SK-N-SH (cell line): ENCODE data around the gene SPATA13. TPM values are rescaled to one million over a fixed set of nuclear protein-coding genes. Genes with fewer than 3 reads are reported as not detected.

ENCODE experiments used
- CTCF ChIA-PET: fragments of 300-600, 350-600 bp; formaldehyde crosslinking; extraction: SDS; loops from one replicate; lab custom pipeline; 2021; lab: Yijun Ruan, JAX
- POLR2A ChIA-PET: fragments of 350-600 bp; sonication (Branson Sonifier 250); formaldehyde crosslinking; extraction: SDS; loops from one replicate; lab custom pipeline; 2020; ENCODE audit warnings: antibody characterized with exemption, inconsistent platforms; lab: Yijun Ruan, JAX
- DNase-seq: peaks from one replicate; pipeline ENCODE4 v3.0.0; 2012
- H2AFZ ChIP-seq: fragments of 200-600 bp; sonication (generic); 2 replicates; pipeline ENCODE4 v1.8.1; 2016; ENCODE audit warnings: antibody characterized with exemption, mild to moderate bottlenecking, low read depth
- H3F3A ChIP-seq: fragments of 200-600 bp; sonication (generic); replicated peaks from 2 replicates; pipeline ENCODE3; 2016; ENCODE audit warnings: antibody characterized with exemption, mild to moderate bottlenecking; ENCODE audit not compliant: insufficient read depth
- H3K27ac ChIP-seq, 2 experiments: fragments of 200-500 bp in 1 of 2; fragments of 200-600 bp in 1 of 2; sonication (Bioruptor generic) in 1 of 2; sonication (generic), shearing (Covaris generic) in 1 of 2; 2 replicates each; pipeline versions ENCODE4 v1.5.1 to v1.6.1; 2014 to 2016; ENCODE audit warnings: low read depth in 2 of 2, inconsistent platforms in 1 of 2, low read length in 1 of 2, mild to moderate bottlenecking in 1 of 2, mixed read lengths in 1 of 2
- H3K27me3 ChIP-seq: fragments of 200-600 bp; sonication (generic), shearing (Covaris generic); 2 replicates; pipeline ENCODE4 v1.6.1; 2016; ENCODE audit warnings: mixed run types; ENCODE audit not compliant: insufficient read depth
- H3K36me3 ChIP-seq, 2 experiments: fragments of 200-500 bp in 1 of 2; fragments of 200-600 bp in 1 of 2; sonication (Bioruptor generic) in 1 of 2; sonication (generic) in 1 of 2; replicated peaks in 1 of 2; 2 replicates each; pipeline versions ENCODE3 to v1.5.1; 2014 to 2016; ENCODE audit warnings: low read length in 1 of 2, mild to moderate bottlenecking in 1 of 2; ENCODE audit not compliant: insufficient read depth in 2 of 2, control insufficient read depth in 1 of 2
- H3K4me1 ChIP-seq, 2 experiments: fragments of 200-500 bp in 1 of 2; fragments of 200-600 bp in 1 of 2; sonication (Bioruptor generic) in 1 of 2; sonication (generic), shearing (Covaris generic) in 1 of 2; 2 replicates each; pipeline versions ENCODE4 v1.5.1 to v1.6.1; 2014 to 2016; ENCODE audit warnings: low read depth in 1 of 2, low read length in 1 of 2, mixed run types in 1 of 2; ENCODE audit not compliant: insufficient read depth in 2 of 2, control insufficient read depth in 1 of 2
- H3K4me2 ChIP-seq: fragments of 200-600 bp; sonication (generic), shearing (Covaris generic); 2 replicates; pipeline ENCODE4 v1.6.1; 2017; ENCODE audit warnings: mixed run types
- H3K4me3 ChIP-seq, 2 experiments: fragments of 200-500 bp in 1 of 2; fragments of 200-600 bp in 1 of 2; sonication (Bioruptor generic) in 1 of 2; sonication (generic), shearing (Covaris generic) in 1 of 2; 2 replicates each; pipeline versions ENCODE4 v1.5.1 to v1.8.1; 2014 to 2016; ENCODE audit warnings: low read depth in 2 of 2, inconsistent platforms in 1 of 2, low read length in 1 of 2, mild to moderate bottlenecking in 1 of 2, mixed read lengths in 1 of 2, moderate library complexity in 1 of 2
- H3K79me2 ChIP-seq: fragments of 200-600 bp; sonication (generic); 2 replicates; pipeline ENCODE4 v1.8.1; 2017; ENCODE audit warnings: mild to moderate bottlenecking; ENCODE audit not compliant: insufficient read depth
- H3K9ac ChIP-seq: fragments of 200-600 bp; sonication (generic); 2 replicates; pipeline ENCODE4 v1.6.1; 2017; ENCODE audit warnings: mixed run types
- H3K9me2 ChIP-seq: fragments of 200-600 bp; sonication (generic); 2 replicates; pipeline ENCODE4 v1.6.1; 2017; ENCODE audit warnings: mixed run types
- H3K9me3 ChIP-seq: fragments of 200-600 bp; sonication (generic); 2 replicates; pipeline ENCODE4 v1.6.1; 2017; ENCODE audit warnings: mixed run types, mild to moderate bottlenecking, moderate library complexity
- H4K20me1 ChIP-seq: fragments of 200-600 bp; sonication (generic); 2 replicates; pipeline ENCODE4 v1.6.1; 2017; ENCODE audit warnings: mild to moderate bottlenecking, mixed run types; ENCODE audit not compliant: insufficient read depth
- CTCF ChIP-seq: fragments of 200-600 bp; sonication (generic); IDR thresholded peaks from 2 replicates; pipeline ENCODE4 v1.6.1; 2017; ENCODE audit warnings: antibody characterized with exemption, mild to moderate bottlenecking, moderate library complexity
- ELF1 ChIP-seq: IDR thresholded peaks from 2 replicates; pipeline ENCODE4 v1.4.0; 2012
- EP300 ChIP-seq, 2 experiments: IDR thresholded peaks; 2 replicates each; pipeline versions ENCODE4 v1.4.0 to v1.6.1; 2012; ENCODE audit warnings: borderline replicate concordance in 1 of 2, low read depth in 1 of 2, low read length in 1 of 2
- FOSL2 ChIP-seq: IDR thresholded peaks from 2 replicates; pipeline ENCODE4 v1.4.0; 2012; ENCODE audit warnings: low read depth, mild to moderate bottlenecking, moderate library complexity, borderline replicate concordance
- IRF3 ChIP-seq: fragments of 150-350 bp; IDR thresholded peaks from 2 replicates; pipeline ENCODE4 v1.6.1; 2016; ENCODE audit warnings: mild to moderate bottlenecking, low read depth, low read length
- JUND ChIP-seq: IDR thresholded peaks from 2 replicates; pipeline ENCODE4 v1.4.0; 2012
- MAX ChIP-seq: IDR thresholded peaks from 2 replicates; pipeline ENCODE4 v1.4.0; 2012; ENCODE audit warnings: low read depth
- MXI1 ChIP-seq: IDR thresholded peaks from 2 replicates; pipeline ENCODE4 v1.6.1; 2012; ENCODE audit warnings: mild to moderate bottlenecking, low read depth, low read length, improper control_type of control experiment
- RAD21 ChIP-seq: IDR thresholded peaks from 2 replicates; pipeline ENCODE4 v1.6.1; 2012; ENCODE audit warnings: mild to moderate bottlenecking, low read length
- SIN3A ChIP-seq: IDR thresholded peaks from 2 replicates; pipeline ENCODE4 v1.6.1; 2012; ENCODE audit warnings: low read depth, mild to moderate bottlenecking, low read length, moderate library complexity, borderline replicate concordance
- SMC3 ChIP-seq: IDR thresholded peaks from 2 replicates; pipeline ENCODE4 v1.6.1; 2012; ENCODE audit warnings: low read depth, low read length, improper control_type of control experiment
- TCF12 ChIP-seq: IDR thresholded peaks from 2 replicates; pipeline ENCODE4 v1.4.0; 2012
- TEAD4 ChIP-seq: IDR thresholded peaks from 2 replicates; pipeline ENCODE4 v1.4.0; 2012; ENCODE audit warnings: mild to moderate bottlenecking, borderline replicate concordance; ENCODE audit not compliant: insufficient read depth
- USF1 ChIP-seq: IDR thresholded peaks from 2 replicates; pipeline ENCODE4 v1.4.0; 2012; ENCODE audit warnings: low read depth, borderline replicate concordance
- USF2 ChIP-seq: fragments of 150-350 bp; IDR thresholded peaks from 2 replicates; pipeline ENCODE4 v1.6.1; 2017; ENCODE audit warnings: antibody characterized with exemption, low read length, low read depth, borderline replicate concordance
- ZBTB33 ChIP-seq: IDR thresholded peaks from 2 replicates; pipeline ENCODE4 v1.4.0; 2012; ENCODE audit warnings: low read depth, borderline replicate concordance
- WGBS: methylation state at CpG from one replicate; pipeline ENCODE4 v1.1.6; 2017; ENCODE audit warnings: low lambda C conversion rate; 5-methylcytosine and 5-hydroxymethylcytosine counted together
- polyA plus RNA-seq, 3 experiments: library from polyadenylated mRNA; depleted of rRNA; stranded (reverse); fragments of >200 nt; gene quantifications; 2 replicates each; pipeline ENCODE4 v1.2.3, GENCODE V29; 2012

Gene SPATA13
- polyA plus RNA-seq, 1 of the 3 experiments (the other 2 are of a cell fraction), result 4.3 TPM

GRCh38 chr13:24153979-24154701 is 6.4 kb upstream of the SPATA13 start:
- H3K9ac ChIP-seq, result no peak overlapping the region
- DNase-seq, result no peak
- 97% methylated on average over 5 of the region's 5 CpGs for WGBS
- TF ChIP-seq SIN3A (no peak), CTCF (no peak), EP300 (IDR thresholded peaks at IDR 0.05; ENCODE audit: borderline replicate concordance in 1 of 2, low read depth in 1 of 2, low read length in 1 of 2) (no peak), SMC3 (no peak), TEAD4 (no peak), MAX (no peak), JUND (no peak), ELF1 (no peak), USF1 (no peak), ZBTB33 (no peak), FOSL2 (no peak), RAD21 (no peak), USF2 (no peak), IRF3 (no peak), TCF12 (no peak), MXI1 (no peak)
- TF ChIP-seq, all 33 proteins: peak for 0
- H3F3A ChIP-seq, result peaks cover 4% of the 10 kb centered on the region
- no peaks in the 10 kb centered on the region for H3K9me2 ChIP-seq
- H3K9me3 ChIP-seq, result no peaks in the 10 kb centered on the region
- no peak overlapping the region for H2AFZ ChIP-seq
- peaks cover 6 to 11% of the 10 kb centered on the region in 2 experiments; a peak in 3 of 4 replicates for H3K4me1 ChIP-seq
- no peaks in the 10 kb centered on the region for H4K20me1 ChIP-seq
- POLR2A ChIA-PET, result no interaction called here
- no peak overlapping the region for H3K4me2 ChIP-seq
- no peaks in the 10 kb centered on the region for H3K36me3 ChIP-seq
- H3K27me3 ChIP-seq, result no peaks in the 10 kb centered on the region
- CTCF ChIA-PET, result no interaction called here
- H3K27ac ChIP-seq, result no peak overlapping the region
- no peak overlapping the region for H3K4me3 ChIP-seq
- no peaks in the 10 kb centered on the region for H3K79me2 ChIP-seq
